Stimulated activated CD4-positive, alpha-beta T cell treated with anti-CD3 and anti-CD28 coated beads, TNF-alpha, amount 100 ng/mL, for 4 hours (primary cell): ENCODE results near the gene SMPD4.
"Not testable (repeated sequence)": the region's sequence is repeated elsewhere in the genome, so short reads cannot be mapped to it uniquely, and the experiment has no call there.

Experiments used
- DNase-seq, 3 experiments: peaks; one replicate each; pipeline ENCODE4 v3.0.0-alpha.2; 2020; ENCODE audit warnings: low read depth in 3 of 3

Gene SMPD4

DNA sequence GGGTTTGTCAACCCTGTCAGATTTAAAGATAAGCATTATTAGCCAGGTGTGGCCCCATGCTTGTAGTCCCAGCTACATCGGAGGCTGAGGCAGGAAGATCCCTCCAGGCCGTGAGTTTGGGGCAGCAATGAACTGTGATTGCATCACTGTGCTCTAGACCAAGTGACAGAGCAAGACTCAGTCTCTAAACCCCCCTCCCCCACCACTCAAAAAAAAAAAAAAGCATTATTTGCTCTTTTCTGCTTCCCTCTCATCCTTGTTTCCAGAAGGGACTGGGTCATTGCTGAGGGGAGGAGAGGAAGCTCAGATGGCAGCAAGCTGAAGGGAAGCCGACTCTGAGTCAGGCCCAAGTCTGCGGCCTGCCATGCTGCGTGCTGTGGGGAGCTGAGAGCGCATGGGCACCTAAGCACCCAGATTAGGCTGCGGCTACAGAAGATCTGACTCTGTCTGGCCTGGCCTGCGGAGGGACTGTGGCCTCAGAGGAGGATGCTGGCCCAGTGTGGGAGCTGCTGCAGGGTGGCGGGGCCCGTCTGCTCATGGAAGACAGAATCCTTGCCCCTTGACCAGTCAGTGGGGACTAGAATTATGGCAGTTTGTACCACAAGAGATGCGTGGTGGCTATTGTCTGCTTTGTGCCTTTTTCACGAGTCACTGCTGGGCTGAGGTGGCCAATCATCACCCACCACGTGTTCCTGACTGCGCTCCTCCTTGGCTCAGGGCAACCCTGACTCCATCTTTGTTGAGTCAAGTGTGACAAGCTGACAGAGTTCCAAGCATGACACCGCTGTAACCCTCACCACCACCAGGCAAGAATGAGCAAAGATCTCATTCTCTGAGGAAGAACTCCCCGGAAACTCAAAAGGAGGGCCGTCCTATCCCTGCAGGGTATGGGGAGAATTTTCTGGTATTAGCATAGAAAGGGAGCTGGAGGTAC is 6.7 kb upstream of the SMPD4 start:
- not testable (repeated sequence) for DNase-seq

DNA sequence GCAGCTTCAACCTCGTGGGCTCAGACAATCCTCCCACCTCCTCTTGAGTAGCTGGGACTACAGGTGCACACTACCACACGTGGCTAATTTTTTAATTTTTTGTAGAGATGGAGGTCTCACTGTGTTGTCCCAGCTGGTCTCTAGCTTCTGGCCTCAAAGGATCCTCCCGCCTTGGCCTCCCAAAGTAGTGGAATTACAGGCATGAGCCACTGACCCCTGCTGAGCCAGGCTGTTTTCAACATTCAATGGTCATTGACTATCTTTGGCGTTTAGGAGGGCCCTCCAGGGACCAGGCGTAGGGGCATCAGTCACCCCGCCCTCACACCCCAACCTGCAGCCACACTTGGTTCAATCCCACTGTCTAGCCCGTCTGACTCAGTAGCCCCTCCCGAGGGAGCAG is 5.9 kb upstream of the SMPD4 start:
- DNase-seq = no peak

DNA sequence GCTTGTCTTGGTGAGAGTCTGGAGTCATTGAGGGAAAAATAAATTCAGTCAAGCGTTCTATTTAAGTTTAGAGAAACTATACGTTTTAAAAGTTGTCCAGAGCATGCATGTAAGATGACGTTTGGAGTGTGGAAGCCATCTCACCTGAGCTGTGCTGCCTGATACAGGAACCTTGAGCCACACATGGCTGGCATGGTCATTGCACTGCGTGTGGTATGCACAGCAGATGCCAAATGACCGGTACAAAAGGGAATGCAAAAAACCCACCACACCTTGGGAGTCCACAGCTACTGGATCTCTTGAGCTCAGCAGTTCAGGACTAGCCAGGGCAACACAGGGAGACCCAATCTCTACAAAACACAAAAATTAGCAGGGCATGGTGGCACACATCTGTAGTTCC is 5.0 kb upstream of the SMPD4 start:
- DNase-seq = no peak

DNA sequence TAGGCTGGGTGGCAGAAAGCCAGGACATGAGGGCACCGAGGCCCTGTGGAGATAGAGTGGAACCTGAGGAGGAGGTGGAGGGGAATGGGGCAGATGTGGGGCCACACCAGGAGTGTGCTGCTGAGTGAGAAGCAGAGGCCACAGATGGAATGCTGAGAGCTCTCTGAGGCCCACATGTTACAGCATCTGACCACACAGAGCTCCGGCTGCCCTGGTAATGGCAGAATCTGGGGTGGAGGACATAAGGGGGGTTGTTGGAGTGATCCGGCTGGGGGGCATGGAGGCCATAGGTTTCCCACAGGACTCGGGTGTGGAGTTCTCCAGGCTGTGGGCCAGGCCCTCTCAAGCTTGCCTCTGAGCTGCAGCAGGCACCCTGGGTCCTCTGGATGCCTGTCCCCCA is 4.5 kb upstream of the SMPD4 start:
- no peak for DNase-seq

DNA sequence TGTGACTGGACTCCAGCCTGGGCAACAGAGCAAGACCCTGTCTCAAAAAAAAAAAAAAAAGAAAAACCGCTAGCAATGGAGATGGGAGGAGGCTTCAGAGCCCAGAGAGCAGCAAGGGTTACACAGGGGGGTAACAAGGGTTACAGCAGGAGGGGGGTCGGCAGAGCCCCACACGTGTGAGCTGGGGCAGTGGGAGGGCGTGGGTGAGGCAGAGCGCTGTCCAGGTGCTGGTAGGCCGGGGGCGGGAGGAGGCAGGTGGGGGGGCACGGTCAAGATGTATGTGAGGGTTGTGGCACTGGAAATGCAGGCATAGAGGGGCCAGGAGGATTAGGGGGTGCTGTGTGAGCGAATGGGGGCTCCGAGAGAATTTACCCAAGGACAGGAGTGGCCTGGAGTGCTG is 4.0 kb upstream of the SMPD4 start:
- no peak for DNase-seq

DNA sequence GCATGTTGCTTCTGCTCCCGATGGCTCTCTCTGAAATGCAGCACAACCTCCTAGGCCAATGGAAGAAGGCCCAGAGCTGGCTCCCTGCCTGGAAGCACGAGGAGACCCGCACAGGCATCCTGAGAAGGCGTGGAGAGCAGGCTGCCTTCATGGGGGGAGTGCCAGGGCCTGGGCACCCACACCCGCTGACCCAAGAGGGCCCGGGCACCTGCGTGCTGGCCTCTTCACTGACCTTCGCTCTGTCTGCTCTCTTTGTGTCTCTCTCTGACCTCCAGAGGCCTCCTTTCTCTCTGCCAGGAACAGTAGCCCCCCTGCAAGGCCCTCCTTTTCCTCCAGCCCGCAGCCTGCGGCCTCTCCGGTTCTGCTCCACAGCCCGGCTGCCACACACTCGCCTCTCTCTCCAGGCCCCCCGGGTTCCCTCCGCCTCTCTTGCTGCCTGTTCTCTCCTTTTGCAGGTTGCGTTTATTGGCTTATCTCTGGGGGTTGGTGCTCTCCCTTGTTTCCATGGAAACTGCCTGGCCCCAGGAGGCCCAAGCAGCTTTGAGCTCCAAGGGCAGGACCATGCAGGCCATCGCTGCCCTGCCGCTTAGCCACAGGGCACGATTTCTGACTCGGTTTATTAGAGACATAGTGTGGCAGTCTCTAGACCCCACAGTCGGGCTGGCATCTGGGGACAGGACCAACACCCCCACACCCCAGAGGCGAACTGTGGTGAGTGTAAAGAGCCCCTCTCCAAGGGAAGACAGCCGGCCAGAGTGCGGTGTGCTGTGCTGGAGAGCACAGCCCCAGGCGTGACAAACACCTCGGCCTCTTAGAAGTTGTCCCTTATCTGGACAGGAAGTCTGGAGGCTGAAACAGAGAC is 2.3 kb upstream of the SMPD4 start:
- DNase-seq = no peak

DNA sequence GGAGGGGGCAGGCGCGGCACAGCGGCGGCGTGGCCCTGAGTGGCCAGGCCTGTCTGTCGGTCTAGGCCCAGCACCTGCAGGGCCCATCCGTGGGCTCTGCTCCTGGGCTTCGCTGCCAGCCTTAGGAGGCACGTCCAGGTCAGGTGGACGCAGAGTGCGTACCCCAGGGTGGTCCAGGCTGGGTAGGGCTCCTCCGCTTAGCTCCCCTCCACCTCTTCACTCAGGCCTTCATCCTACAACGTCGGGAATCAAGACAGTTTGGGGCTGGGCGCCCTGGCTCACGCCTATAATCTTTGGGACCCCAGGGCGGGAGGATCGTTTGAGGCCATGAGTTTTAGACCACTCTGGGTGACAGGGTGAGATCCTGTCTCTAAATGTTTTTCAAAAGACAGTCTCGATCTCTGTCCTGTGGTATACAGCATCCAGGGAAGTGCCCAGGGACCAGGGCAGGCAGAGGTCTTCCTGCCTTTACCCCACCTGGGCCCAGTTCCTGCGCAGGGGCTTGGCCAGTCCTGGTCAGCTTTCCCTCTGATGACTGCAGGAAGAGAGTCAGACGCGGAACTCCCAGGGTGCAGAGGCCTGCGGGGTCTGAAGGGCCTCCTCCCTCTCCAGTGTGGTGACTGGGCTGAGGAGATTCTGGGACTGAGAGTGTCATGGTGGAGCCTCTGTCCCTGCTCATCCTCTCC is 1.6 kb upstream of the SMPD4 start:
- not testable (repeated sequence) for DNase-seq

DNA sequence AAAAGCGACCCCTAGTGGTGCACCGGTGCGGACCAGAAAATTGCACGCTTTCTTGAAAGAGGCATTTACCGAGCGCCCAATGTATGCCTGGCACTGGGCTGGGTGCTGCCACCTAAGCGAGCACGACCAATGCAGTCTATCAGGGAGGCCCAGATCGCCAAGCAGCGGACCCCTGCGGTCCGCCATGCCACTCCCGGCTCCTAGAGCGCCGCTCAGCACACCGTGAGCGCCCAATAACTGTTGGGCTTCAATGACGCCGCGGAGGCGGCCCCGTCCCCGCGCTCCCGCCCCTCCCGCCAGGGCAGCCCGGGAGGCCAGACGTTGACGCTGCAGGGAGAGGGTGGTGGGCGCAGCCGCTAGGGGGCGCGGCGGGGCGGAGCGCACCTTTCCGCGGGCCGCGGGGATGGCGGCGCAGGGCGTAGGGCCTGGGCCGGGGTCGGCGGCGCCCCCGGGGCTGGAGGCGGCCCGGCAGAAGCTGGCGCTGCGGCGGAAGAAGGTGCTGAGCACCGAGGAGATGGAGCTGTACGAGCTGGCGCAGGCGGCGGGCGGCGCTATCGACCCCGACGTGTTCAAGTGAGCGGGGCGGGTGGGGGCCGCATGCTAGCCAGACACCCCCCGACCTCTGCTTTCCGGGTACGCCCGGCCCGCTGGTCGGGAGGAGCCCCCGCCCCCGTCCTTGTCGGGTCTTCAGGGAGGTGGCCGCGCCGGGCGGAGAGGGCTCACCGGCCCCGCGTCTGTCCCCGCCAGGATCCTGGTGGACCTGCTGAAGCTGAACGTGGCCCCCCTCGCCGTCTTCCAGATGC is 679 bp upstream of the SMPD4 start, which contains the start of gene MZT2B:
MZT2B (plus strand) TSS at position 383 of the 803 bp plus-strand sequence; CDS start at position 404, 21 bp downstream.
- peak; percentile 80 to 86 (median 82) for DNase-seq

DNA sequence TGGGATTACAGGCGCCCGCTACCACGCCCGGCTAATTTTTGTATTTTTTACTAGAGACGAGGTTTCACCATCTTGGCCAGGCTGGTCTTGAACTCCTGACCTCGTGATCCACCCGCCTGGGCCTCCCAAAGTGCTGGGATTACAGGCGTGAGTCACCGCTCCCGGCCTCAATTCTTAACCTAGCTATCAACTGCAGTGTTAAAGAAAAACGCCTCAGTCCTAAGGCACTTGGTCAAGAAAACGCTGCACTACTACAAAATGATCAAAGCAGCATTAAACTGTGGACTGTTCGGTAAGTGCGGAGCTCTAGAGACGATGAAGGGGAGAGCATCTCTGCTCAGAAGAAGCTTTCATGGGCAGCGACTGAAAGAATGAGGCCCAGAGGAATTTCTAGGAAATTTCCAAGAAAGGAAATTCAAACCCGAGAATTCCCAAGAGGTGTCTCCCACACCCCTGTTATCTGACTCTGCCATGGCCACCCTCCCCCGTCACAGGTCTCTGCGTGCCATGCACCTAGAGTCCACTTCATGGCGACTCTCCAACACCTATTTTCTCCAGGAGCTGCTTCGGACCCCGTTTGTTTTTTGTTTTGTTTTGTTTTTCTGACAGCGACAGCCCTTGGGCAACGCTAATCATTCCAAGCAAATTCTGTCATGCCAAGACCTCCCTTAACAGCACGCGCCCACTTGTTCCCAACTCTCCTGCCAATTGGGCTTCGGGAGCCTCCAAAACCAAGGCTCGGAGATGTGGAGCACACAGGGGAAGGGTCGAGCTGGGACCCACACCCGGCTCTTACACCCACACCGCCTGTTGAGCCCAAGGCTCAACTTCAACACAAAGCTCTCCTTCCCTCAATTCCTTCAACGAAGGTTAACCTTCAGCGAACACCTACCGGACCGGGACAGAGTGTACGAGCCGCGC is 738 bp downstream of the SMPD4 start:
- not testable (repeated sequence) for DNase-seq

DNA sequence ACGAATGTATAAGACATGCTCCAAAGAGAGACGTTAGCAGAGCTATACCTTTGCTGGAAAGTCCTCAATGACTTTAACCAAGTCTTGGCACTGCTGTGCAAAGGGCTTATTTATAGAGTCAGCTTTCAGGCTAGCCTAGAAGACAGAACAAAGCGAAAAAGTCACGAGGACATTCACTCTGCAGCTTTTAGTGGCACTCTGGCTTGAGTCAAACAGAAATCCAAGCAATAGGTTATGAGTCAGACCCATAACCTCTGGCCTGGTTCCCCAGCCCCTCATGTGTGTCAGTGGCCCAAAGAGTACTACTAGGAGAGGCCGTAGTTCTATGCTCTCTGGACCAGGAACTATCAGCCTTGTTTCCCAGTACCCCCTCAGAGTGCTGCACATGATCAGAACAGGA is 6.5 kb downstream of the SMPD4 start:
- DNase-seq = not testable (repeated sequence)

DNA sequence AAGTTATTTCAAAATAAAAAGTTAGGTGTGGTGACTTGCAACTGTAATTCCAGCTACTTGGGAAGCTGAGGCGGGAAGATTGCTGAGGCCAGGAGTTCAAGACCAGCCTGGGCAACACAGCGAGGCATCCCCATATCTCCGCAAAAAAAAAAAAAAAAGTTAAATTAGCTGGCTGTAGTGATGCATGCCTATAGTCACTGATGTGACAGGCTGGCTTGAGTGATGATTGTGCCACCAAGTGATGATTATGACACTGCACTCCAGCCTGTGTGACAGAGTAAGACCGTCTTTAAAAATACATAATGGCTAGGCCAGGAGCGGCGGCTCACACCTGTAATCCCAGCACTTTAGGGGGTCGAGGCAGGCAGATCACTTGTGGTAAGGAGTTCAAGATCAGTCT is 11.5 kb downstream of the SMPD4 start:
- DNase-seq = no peak

DNA sequence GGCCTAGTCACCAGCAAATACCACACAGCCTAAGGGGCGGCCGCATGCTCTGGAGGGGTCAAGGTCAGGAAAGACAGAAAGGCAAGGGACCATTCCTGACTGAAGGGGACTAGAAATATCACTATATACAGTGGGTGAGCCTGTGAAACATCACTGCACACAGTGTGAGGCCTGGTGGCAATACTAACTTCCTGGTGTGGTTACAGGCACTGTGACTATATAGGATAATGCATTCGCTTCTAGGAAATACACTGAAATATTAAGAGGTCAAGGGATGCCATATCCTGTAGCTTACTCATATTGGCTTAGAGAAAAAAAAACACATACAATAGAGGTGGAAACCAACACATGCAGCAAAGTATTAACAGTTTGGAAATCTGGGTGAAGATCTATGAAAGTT is 12.2 kb downstream of the SMPD4 start:
- not testable (repeated sequence) for DNase-seq

DNA sequence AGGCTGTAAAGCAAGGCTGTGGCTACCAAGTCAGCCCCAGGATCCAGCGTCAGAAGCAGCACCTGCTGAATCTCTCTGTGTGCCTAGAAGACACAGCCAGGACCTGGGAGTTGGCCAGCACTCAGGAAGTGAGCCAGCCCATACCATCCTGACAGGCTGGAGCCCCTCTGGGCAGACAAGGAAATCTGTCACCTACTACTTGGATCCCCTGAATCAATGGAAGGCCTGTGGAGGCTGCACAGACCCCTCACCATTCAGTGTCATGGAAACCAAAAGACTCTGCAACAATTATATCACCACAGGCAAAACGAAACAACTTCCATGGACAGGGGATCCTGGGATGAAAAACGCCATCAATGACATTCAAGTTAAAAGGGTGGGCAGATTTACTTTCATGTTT is 14.8 kb downstream of the SMPD4 start:
- not testable (repeated sequence) for DNase-seq

DNA sequence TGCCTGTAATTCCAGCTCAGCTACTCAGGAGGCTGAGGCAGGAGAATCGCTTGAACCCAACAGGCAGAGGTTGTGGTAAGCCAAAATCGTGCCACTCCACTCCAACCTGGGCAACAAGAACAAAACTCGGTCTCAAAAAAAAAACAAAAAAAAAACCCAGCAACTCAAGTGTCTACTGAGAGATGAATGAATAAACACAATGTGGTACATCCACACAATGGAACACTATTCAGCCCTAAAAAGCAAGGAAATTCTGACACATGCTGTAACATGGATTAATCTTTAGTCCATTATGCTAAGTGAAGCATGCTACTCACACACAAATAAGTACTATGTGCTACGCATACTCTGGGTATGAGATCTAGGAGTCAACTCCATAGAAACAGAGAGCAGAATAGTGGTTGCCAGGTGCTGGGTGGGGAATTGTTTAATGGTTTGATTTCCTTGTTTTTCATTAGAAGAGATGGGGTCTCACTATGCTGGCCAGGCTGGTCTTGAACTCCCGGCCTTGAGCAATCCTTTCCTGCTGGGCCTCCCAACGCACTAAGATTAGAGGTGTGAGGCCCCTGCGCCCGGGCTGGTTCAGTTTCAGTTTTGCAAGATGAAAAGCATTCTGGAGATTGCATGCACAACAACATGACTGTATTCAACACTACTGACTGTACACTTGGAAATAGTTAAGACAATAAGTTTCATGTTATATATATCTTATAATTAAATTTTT is 15.9 kb downstream of the SMPD4 start:
- DNase-seq = no peak

DNA sequence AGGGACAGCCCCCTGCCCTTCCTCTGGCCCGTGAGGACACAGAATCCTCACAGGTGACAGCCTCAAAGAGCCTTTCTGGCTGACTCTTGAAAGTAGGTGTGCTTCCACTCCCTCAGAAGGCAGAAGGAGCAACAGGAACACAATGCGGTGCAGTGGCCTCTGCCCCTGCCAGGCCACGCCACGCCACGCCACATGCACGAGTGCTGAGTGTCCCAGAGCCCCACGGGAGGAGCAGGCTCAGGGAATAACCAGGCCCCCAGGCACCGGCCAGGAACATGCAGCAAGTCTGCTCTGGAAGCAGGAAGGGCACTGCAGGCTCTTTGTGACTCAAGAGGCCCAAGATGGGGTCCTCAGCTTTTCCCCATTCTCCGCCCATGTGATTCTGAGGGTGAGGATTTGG is 18.4 kb downstream of the SMPD4 start:
- no peak for DNase-seq

DNA sequence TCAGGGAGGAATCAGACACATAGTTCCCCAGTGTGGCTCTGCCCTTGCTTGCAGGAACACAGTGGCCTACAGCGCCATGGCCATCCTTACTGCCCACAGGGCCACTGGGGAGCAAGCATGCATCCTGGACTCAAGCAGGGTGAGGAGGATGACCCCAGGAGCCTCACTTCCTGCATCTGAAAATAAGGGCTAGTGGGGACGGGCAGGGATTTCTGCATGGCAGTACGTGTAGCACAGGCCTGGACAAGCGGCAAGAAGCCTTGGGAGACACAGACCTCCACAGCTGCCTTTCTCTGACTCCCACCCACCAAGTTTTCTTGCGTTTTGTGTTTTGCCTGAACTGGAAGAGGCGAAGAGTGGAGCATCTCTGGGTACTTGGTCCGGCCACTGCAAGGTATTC is 18.9 kb downstream of the SMPD4 start:
- DNase-seq = not testable (repeated sequence)

DNA sequence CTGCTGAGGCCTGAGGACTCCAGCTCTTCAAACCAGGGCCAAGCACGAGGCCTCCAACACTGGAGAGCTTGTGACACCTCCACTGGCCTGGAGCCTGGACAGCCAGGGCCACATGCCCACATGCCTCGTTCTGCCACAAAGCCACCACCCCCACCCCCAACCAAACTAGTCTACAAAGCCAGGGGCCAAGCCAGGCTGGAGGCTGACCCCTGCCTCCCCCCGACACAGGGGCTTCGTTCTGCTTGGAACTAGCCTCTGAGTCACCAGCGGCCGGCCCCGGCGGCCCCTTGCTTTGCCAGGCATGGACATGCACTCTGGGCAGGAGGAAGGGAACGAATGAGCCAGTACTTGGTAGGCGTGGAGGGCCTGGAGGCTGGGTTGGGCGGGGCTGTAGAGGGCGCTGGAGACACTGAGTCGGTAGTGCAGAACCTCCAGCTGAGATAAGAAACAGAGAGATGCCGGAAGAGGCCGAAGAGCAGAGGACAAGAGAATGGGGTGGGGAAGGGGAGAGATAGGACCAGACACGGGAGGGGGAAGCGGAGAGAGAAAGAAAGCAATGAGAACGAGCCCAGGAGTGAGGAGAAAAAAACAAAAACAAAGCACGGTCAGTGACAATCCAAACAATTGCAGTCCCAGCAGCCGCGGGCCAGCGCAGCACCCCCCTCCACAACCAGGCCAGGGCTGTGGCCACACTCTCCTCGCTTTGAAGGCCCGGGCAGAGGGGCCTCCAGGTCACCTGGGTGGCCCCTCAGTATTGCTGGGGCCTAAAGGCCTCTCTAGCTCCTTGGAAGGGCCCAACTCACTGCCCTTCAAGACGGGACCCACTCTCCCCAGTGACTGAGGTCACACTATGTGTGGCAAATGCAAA is 20.3 kb downstream of the SMPD4 start:
- not testable (repeated sequence) for DNase-seq

DNA sequence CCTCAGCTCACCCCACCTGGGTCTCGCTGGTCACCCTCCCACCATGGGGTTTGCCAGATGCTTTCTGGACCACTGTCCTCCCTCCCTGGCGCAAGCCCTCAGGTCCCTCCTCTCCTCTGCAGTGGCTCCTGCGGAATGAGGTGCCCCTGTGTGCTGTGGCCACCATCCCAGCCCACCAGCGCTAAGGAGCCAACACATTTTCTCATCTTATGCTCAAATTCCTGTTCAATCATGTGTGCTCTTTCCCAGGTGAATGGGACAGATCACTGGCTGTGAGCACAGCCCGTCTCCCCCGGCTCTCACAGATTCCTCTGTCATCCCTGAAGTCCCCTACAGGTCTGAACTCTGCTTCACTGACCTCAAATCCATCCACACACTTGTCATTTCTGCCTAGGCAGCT is 21.3 kb downstream of the SMPD4 start:
- no peak for DNase-seq
